GM04503 (cell line): ENCODE measurements around the gene MARCHF11.
A peak's percentile ranks its signal among the peaks of the same experiment; 100 is the strongest.

Source experiments
- DNase-seq: peaks from one replicate; pipeline ENCODE4 v3.0.0-alpha.2; 2012; ENCODE audit warnings: low read depth

Gene MARCHF11

GRCh38 chr5:16051246-16051755, 128.3 kb downstream of the MARCHF11 start:
- peak; percentile 37 for DNase-seq

- DNase-seq = no peak
Measured at GRCh38 chr5:16050414-16050813, 129.2 kb downstream of the MARCHF11 start.

DNA sequence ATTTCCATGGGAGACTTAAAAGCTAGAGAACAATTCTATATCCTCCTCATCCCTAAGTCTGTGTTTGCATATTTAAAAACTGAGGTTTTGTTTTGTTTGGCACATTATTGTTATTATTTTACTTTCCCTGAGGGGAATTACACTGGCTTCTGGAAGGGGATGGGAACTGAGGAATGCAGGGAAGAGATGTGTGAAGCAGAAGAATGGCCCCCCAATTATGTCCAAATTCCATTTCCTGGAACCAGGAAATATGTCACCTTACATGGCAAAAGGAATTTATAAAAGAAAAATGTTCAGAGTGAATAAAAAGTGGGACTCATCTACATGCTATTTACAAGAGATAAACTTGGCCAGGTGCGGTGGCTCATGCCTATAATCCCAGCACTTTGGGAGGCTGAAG, 129.8 kb downstream of the MARCHF11 start:
- DNase-seq = no peak

DNA sequence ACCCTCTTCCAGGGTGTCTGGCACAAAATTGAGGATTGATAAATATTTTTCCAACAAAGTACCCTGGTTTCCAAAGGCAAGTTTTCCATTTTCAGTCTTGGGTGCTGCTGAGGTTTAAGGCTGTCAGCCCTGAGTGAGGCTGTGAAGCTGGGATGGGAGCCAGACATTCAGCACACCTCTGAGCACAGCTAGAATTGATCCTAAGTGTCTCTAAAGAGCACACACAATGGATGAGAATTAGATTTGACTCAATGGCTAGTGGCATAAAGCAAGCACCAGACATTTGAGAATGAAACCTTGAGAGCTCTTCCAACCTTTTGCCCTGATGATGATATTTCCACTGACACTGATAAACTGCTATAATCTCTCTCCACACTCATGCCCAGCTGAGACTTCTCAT, 131.5 kb downstream of the MARCHF11 start:
- no peak for DNase-seq

- DNase-seq = no peak
Measured at GRCh38 chr5:16043349-16043965, 136.1 kb downstream of the MARCHF11 start.

DNA sequence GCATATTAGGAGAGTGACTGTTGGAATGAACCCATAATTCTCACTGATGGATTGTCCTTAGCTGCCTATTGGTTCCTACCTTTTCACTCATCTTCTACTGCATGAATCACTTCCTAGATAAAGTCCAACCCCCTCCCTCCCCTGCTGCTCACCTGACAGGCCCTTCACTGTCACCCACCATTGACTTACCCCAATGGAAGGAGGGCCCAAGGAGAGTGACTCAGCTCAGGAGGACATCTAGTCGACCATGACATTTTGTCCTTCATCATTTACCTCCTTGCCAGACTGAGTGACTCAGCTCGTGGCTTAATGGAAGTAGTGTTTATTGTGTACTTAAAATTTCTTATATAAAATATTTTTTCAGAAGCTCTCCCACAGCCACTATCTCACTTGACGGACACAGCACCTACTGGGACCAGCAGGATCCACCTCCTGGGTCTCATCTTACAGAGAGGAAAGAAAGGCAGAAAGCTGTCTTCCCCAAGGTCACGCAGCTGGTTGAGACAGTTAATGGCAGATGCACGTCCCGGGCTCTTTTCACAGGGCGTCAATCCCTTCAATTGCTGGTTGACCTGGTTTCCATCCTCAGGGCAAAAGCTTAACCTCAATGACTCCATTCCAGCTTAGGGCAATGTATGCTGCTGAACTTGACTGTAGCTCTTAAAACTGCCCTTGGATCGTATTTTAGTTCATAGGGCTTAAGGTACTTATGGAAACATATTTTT, 142.3 kb downstream of the MARCHF11 start:
- no peak for DNase-seq

DNA sequence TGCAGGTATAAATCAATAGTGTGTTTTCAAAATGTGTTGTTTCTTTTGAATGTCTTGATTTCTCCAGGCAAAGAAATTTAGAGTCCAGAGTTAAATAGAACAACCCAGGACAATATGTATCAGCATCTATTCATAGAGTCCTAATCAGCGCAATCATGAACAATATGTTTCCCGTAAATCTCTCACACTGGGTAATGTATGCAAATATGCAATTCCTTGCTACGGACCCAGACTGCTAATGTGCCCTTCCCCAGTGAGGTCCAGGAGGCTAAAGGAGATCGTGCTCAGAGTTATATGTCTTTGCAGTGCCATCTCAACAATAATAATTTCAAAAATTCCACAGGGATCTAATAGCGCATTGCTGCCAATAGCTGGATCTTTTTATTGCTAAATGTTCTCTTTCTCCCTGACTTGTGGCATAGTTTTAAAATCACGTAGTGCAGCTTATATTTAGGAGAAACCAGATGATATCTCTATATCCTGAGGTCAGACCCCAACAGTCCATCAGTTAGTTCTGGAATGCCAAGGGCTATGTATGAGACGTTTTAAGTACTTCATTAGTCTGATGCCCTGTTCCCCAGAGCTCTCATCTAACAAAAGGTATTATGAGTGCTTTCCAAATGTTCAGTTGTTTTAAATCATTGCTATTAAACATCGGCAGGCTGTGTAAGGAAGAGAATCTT, 145.1 kb downstream of the MARCHF11 start:
- DNase-seq = no peak

GRCh38 chr5:16033187-16033925, 146.2 kb downstream of the MARCHF11 start:
- DNase-seq = no peak

- DNase-seq = no peak
Measured at GRCh38 chr5:16028708-16029107, 150.9 kb downstream of the MARCHF11 start.

DNA sequence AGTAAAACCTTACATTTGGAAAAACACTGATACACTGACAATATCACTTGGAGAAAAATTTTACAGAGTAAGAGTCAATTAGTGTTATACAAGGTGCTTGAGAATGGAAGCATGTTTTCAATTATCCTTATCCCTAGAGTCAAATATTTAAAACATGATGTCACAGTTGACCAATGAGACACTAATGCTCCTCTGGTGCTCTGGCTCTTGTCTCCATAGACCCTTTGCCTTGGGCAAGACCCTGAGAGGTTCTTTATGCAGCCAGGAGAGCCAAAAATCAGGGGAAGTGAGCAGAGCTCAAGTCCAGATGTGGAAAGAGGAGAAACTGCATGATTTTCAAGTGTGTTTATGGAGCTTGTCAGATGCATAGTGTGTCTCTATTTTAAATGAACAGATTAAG, 153.9 kb downstream of the MARCHF11 start:
- no peak for DNase-seq

DNA sequence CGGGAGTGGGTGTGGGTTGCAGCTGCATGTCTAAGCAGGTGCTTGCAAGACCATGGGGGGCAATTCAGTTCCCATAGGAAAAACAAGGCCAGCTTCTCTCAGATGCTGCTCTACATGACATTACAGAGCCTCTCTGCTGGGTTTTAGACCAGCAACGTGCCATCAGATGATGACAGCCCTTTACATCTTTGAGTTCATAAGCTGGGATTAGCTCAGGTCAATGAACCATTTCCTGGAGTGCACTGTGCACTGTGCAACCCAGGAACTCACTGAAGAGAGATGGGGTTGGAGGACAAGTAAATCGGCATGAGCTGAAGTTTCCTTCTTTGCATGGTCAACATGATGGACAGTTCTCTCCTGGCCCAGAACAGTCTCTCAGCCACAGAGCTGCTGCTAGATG, 160.6 kb downstream of the MARCHF11 start:
- no peak for DNase-seq

DNA sequence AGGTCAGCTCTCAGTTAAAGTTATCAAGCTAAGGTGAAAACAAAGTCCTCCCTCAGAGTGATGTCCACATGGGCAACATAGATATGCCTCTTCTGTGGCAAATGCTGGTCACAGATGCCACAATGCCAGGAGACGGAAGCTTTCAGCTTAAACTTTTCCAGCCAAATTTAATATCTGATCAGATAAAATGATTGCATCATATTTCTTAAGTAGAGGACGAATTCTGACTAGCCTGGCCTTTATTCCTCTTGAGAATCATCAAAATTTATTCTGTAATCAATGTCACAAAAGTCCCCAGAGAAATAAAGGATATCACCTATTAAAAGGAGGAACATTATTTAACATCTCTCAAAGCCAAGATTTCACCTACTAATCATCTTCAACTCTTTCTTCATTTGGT, 161.9 kb downstream of the MARCHF11 start:
- no peak for DNase-seq
